ENCODE results near the gene PREP. TPM values are rescaled to one million over a fixed set of nuclear protein-coding genes. Genes with fewer than 3 reads are reported as not detected.
A peak's percentile ranks its signal among the peaks of the same experiment; 100 is the strongest.

PREP gene
- total RNA-seq, 1 donor from 2014 or later = 18.0 TPM

DNA sequence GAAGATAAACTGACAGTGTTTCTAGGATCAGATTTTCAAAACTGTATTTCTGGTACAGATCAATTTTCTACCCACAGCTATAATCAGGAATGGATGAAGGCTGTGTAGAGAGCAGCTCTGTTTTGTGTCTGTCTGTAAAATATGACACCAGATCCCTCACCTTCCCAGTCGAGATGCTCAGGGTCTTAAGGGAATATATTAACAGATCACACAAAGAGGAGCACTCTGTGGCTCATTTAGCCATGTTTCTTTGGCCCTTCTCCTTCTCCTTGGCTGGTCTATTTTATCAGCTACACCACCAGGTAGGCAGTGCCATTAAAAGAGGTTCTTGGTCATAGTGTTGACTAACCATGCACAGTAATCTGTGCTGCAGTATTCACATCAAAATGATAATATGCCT lies 82.6 kb downstream of the PREP start:
- Histone ChIP-seq H3K36me3 (ENCODE audit: control insufficient read depth, insufficient read depth, low read length) (peaks cover 2% of the 10 kb centered on the region), H3K27me3 (ENCODE audit: control insufficient read depth, insufficient read depth, low read length) (no peaks in the 10 kb centered on the region), H3K4me3 (ENCODE audit: low read depth, low read length) (no peak overlapping the region)
- TF ChIP-seq, protein P1, sequence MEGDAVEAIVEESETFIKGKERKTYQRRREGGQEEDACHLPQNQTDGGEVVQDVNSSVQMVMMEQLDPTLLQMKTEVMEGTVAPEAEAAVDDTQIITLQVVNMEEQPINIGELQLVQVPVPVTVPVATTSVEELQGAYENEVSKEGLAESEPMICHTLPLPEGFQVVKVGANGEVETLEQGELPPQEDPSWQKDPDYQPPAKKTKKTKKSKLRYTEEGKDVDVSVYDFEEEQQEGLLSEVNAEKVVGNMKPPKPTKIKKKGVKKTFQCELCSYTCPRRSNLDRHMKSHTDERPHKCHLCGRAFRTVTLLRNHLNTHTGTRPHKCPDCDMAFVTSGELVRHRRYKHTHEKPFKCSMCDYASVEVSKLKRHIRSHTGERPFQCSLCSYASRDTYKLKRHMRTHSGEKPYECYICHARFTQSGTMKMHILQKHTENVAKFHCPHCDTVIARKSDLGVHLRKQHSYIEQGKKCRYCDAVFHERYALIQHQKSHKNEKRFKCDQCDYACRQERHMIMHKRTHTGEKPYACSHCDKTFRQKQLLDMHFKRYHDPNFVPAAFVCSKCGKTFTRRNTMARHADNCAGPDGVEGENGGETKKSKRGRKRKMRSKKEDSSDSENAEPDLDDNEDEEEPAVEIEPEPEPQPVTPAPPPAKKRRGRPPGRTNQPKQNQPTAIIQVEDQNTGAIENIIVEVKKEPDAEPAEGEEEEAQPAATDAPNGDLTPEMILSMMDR (IDR thresholded peaks at IDR 0.05; ENCODE audit: insufficient read depth, low read length, poor library complexity, severe bottlenecking) = no peak
- DNase-seq (ENCODE audit: low read depth) = no peak

DNA sequence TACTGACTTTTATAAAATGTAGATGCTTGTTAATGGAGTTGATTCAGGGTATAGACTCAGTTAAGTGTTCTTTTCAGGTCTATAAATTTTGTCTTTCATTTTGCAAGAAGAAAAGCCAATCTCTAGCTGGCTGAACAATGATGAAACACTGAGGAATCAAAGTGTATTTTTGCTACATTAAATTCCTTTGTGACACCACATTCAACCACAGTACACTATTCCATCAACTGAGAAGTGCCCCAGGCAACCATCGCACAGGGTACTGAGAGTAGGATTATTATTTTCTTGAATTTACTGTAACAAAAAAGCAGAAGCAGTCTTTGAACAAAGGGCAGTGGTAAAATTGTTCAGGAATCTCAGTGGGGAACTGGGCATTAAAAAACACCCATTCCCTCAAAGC lies 83.6 kb downstream of the PREP start:
- TF ChIP-seq, protein P1 (IDR thresholded peaks at IDR 0.05; ENCODE audit: insufficient read depth, low read length, poor library complexity, severe bottlenecking) = no peak
- Histone ChIP-seq H3K36me3 (ENCODE audit: control insufficient read depth, insufficient read depth, low read length) (peaks cover 2% of the 10 kb centered on the region), H3K4me3 (ENCODE audit: low read depth, low read length) (no peak overlapping the region), H3K27me3 (ENCODE audit: control insufficient read depth, insufficient read depth, low read length) (no peaks in the 10 kb centered on the region)
- no peak for DNase-seq (ENCODE audit: low read depth)

DNA sequence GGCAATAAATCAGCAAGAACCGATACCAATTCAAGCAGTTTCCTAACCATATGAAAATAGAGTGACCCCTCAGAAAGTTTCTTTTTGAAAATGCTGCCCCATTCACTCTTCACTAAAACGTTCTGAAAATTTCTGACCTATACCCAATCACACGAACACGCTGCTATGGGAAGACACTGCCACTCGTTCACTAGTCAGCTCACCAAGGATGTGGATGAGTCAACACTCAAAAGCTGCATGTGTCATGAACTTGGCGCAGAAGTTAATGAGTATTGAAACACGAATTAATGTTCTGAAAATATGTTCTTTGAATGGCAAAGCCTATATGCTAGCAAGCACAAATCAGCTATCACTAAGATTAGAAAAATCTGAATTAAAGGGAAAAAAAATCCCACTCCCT lies 84.2 kb downstream of the PREP start:
- H3K36me3 ChIP-seq (ENCODE audit: control insufficient read depth, insufficient read depth, low read length) = peaks cover 2% of the 10 kb centered on the region
- H3K4me3 ChIP-seq (ENCODE audit: low read depth, low read length) = no peak overlapping the region
- no peaks in the 10 kb centered on the region for H3K27me3 ChIP-seq (ENCODE audit: control insufficient read depth, insufficient read depth, low read length)
- TF ChIP-seq, protein P1 (IDR thresholded peaks at IDR 0.05; ENCODE audit: insufficient read depth, low read length, poor library complexity, severe bottlenecking) = no peak
- peak; percentile 31 for DNase-seq (ENCODE audit: low read depth)

DNA sequence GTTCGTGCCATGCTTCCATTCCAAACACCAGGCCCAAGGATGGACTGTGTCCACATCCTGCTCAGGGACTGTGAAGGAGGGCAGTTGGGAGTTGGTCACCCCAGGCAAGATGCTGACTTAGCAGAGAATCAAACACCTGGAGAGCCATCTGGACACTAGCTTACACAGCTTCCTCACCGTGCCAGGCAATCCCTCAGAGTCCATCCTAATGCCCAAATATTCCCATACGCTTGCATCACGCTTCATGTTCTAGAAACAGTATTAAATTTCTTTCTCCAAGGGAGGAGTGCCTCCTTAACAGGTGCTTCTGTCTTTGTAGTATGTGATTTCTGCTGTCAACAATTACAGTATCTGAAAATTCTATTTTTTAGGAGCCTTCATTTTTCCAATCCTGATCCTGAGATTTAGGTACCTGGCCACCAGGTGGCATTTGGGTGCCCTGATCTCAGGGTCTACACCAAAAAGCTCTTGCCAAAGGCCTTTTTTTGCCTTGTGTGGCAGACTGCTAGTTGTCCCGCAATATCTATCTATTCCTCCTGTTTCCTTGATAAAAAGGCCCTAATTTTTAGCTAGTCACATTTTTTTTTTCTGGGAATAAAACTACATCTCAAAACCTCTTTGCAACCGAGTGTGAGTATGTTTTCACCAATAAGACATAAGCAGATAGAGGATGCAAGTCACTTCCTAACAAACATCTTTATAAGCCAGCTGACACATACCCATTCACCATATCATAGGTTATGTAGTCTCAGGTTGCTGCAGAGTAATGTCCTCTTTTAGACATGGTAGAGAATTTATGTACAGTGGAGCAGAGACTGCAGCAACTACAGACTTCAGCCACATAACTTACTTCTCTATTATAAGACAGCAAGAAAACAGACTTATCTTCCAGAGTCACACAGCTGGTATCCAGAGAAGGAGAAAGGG lies 85.0 kb downstream of the PREP start:
- H3K27me3 ChIP-seq (ENCODE audit: control insufficient read depth, insufficient read depth, low read length) = no peaks in the 10 kb centered on the region
- TF ChIP-seq, protein P1 (IDR thresholded peaks at IDR 0.05; ENCODE audit: insufficient read depth, low read length, poor library complexity, severe bottlenecking) = peak; percentile 38
- peaks cover 2% of the 10 kb centered on the region for H3K36me3 ChIP-seq (ENCODE audit: control insufficient read depth, insufficient read depth, low read length)
- DNase-seq (ENCODE audit: low read depth) = no peak
- H3K4me3 ChIP-seq (ENCODE audit: low read depth, low read length) = no peak overlapping the region

DNA sequence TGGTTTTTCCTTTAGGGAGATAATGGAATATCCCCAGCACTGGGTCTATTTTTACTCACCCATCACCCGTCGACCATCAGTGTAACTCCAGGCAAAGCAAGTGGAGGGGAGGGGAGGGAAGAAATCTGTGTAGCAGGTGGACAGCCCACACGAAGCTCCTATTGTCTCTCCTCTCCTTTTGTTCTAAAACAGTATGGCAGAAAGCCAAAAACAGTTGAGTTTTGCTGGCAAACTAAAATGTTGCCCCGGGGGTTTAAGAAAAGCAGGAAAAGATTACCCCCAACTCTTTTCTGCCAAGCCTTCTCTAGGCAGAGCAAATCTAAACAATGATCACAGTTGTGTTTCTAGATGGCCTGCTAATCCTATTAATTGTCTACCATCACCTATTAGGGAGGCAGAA lies 89.7 kb downstream of the PREP start:
- TF ChIP-seq, protein P1 (IDR thresholded peaks at IDR 0.05; ENCODE audit: insufficient read depth, low read length, poor library complexity, severe bottlenecking) = no peak
- no peak for DNase-seq (ENCODE audit: low read depth)
- Histone ChIP-seq H3K4me3 (ENCODE audit: low read depth, low read length) (no peak overlapping the region), H3K27me3 (ENCODE audit: control insufficient read depth, insufficient read depth, low read length) (no peaks in the 10 kb centered on the region), H3K36me3 (ENCODE audit: control insufficient read depth, insufficient read depth, low read length) (peaks cover 2% of the 10 kb centered on the region)
